ENCODE measurements around the gene RDX. TPM values are rescaled to one million over a fixed set of nuclear protein-coding genes. Genes with fewer than 3 reads are reported as not detected.

Gene RDX
- total RNA-seq, 1 donor from 2014 or later, result 115 TPM

GRCh38 chr11:110169738-110170137 lies 126.7 kb downstream of the RDX start:
- Mint-ChIP-seq H3K4me1 (ENCODE audit: unreplicated experiment) (peaks cover 8% of the 10 kb centered on the region), H3K27me3 (no peaks in the 10 kb centered on the region), H3K9me3 (no peaks in the 10 kb centered on the region), H3K4me3 (no peak overlapping the region), H3K36me3 (peaks cover 10% of the 10 kb centered on the region), H3K27ac (no peak overlapping the region)
- TF ChIP-seq, protein P1, sequence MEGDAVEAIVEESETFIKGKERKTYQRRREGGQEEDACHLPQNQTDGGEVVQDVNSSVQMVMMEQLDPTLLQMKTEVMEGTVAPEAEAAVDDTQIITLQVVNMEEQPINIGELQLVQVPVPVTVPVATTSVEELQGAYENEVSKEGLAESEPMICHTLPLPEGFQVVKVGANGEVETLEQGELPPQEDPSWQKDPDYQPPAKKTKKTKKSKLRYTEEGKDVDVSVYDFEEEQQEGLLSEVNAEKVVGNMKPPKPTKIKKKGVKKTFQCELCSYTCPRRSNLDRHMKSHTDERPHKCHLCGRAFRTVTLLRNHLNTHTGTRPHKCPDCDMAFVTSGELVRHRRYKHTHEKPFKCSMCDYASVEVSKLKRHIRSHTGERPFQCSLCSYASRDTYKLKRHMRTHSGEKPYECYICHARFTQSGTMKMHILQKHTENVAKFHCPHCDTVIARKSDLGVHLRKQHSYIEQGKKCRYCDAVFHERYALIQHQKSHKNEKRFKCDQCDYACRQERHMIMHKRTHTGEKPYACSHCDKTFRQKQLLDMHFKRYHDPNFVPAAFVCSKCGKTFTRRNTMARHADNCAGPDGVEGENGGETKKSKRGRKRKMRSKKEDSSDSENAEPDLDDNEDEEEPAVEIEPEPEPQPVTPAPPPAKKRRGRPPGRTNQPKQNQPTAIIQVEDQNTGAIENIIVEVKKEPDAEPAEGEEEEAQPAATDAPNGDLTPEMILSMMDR (conservative IDR thresholded peaks at IDR 0.05), result no peak
- DNase-seq (ENCODE audit: extremely low spot score, unreplicated experiment), result no peak

DNA sequence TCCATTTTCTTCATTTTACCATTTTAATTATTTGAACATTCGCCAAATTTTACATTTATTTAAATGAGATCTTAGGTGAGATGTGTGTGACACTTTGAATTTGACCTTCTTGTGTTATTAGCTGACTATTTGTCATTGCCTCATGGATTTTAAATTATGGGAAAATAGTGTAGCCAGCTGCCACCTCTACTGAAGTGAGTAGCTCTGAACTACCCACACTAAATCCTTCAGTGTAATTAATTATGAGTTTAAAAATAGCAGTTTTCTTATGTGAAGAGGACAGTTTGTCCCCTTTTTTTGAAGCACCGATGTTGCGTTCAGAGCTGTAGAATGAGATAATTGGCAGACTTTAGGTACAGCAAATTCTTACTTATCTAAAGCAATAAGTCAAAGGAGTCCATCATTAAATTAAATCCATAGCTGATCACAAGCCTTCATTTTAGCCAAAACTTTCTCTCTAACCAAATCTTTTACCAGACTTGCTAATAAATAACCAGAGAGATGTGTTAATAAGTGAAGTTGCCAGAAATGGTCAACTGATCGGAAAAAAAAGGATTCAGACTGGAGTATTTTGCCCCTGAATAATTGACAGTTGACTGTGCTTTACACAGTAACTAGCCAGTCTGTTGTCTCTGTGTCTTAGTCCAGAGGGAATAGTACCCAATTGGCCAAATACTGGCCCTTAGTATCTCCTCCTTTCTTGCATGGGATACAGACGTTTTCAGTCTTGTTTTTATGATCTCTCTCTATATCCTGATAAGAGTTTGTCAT lies 128.2 kb downstream of the RDX start:
- Mint-ChIP-seq H3K4me3 (no peak overlapping the region), H3K36me3 (peaks cover 18% of the 10 kb centered on the region), H3K9me3 (no peaks in the 10 kb centered on the region), H3K27ac (no peak overlapping the region), H3K27me3 (no peaks in the 10 kb centered on the region), H3K4me1 (ENCODE audit: unreplicated experiment) (no peaks in the 10 kb centered on the region)
- no peak for DNase-seq (ENCODE audit: extremely low spot score, unreplicated experiment)
- TF ChIP-seq, protein P1 (conservative IDR thresholded peaks at IDR 0.05), result no peak

DNA sequence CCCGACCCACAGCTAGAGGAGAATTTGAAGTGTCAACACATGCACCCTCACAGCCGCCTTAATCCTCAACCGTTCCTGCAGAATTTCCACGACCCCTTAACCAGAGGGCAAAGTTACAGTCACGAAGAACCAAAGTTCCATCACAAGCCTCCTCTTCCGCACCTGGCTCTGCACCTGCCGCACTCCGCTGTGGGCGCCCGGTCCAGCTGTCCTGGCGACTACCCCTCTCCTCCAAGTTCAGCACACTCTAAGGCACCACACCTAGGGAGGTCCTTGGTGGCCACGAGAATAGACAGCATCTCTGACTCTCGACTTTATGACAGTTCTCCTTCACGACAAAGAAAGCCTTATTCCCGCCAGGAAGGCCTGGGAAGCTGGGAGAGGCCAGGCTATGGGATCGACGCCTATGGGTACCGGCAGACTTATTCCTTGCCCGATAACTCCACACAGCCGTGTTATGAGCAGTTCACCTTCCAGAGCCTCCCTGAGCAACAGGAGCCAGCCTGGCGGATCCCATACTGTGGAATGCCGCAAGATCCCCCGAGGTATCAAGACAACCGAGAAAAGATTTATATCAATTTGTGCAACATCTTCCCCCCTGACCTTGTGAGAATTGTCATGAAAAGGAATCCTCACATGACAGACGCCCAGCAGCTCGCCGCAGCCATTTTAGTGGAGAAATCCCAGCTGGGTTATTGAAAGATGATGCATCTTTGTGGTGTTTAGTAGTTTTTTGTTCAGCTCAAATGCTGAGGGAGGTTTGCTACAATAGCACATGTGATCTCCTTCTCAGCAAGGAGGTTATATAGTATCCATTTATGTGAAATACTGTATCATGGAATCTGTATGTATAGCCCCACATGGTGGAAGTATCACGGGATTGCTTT lies 131.1 kb downstream of the RDX start:
- H3K9me3 Mint-ChIP-seq, result no peaks in the 10 kb centered on the region
- no peak overlapping the region for H3K27ac Mint-ChIP-seq
- TF ChIP-seq, protein P1 (conservative IDR thresholded peaks at IDR 0.05), result no peak
- no peaks in the 10 kb centered on the region for H3K4me1 Mint-ChIP-seq (ENCODE audit: unreplicated experiment)
- peaks cover 18% of the 10 kb centered on the region for H3K36me3 Mint-ChIP-seq
- DNase-seq (ENCODE audit: extremely low spot score, unreplicated experiment), result no peak
- no peaks in the 10 kb centered on the region for H3K27me3 Mint-ChIP-seq
- no peak overlapping the region for H3K4me3 Mint-ChIP-seq

DNA sequence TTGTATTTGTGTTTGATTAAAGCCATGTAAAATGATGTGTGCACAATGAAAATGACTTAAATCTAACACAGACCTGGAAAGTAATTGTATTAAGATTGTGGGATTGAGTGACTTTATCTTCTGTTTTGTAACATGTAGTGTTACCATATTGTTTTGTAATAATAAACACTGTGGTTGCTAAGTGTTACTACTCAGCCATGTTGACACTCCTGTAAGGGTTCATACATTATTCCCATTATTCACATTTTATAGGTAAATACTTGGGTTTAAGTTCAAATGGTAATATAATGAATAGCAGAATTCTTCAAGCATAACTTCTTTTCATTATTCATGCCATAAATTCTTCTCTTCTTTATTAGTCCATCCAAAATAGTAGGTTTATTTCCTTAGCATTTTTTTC lies 134.2 kb downstream of the RDX start:
- Mint-ChIP-seq H3K36me3 (peaks cover 31% of the 10 kb centered on the region), H3K27me3 (no peaks in the 10 kb centered on the region), H3K27ac (no peak overlapping the region), H3K4me1 (ENCODE audit: unreplicated experiment) (no peaks in the 10 kb centered on the region), H3K4me3 (no peak overlapping the region), H3K9me3 (no peaks in the 10 kb centered on the region)
- DNase-seq (ENCODE audit: extremely low spot score, unreplicated experiment), result no peak
- TF ChIP-seq, protein P1 (conservative IDR thresholded peaks at IDR 0.05), result no peak

GRCh38 chr11:110161061-110161460 lies 135.4 kb downstream of the RDX start:
- no peak for DNase-seq (ENCODE audit: extremely low spot score, unreplicated experiment)
- Mint-ChIP-seq H3K36me3 (peaks cover 31% of the 10 kb centered on the region), H3K27ac (no peak overlapping the region), H3K4me3 (no peak overlapping the region), H3K4me1 (ENCODE audit: unreplicated experiment) (no peaks in the 10 kb centered on the region), H3K9me3 (no peaks in the 10 kb centered on the region), H3K27me3 (no peaks in the 10 kb centered on the region)
- TF ChIP-seq, protein P1 (conservative IDR thresholded peaks at IDR 0.05), result no peak
